ENCODE measurements around the gene CLIC4.

CLIC4 gene

GRCh38 chr1:24735156-24735508 lies 10.1 kb upstream of the CLIC4 start:
- DNase-seq (ENCODE audit: low spot score): no peak
- H3K4me3 ChIP-seq: no peak overlapping the region
- peak overlapping the region in 1 of 2 donors; percentile 66 for H3K27ac ChIP-seq
- no peak for TF ChIP-seq CTCF (IDR thresholded peaks at IDR 0.05)

- no peak for TF ChIP-seq CTCF (IDR thresholded peaks at IDR 0.05)
- DNase-seq (ENCODE audit: low spot score): no peak
- peak overlapping the region; percentile 52 to 66 for H3K27ac ChIP-seq
- peak overlapping the region; percentile 50 for H3K4me3 ChIP-seq
Measured at GRCh38 chr1:24735509-24736375, 9.5 kb upstream of the CLIC4 start.

- Histone ChIP-seq H3K27ac (no peak overlapping the region), H3K4me3 (no peak overlapping the region)
- no peak for TF ChIP-seq CTCF (IDR thresholded peaks at IDR 0.05)
- no peak for DNase-seq (ENCODE audit: low spot score)
Measured at GRCh38 chr1:24737368-24738117, 7.7 kb upstream of the CLIC4 start.

GRCh38 chr1:24739241-24739640 lies 6.0 kb upstream of the CLIC4 start:
- DNase-seq (ENCODE audit: low spot score): no peak
- no peak for TF ChIP-seq CTCF (IDR thresholded peaks at IDR 0.05)
- Histone ChIP-seq H3K27ac (no peak overlapping the region), H3K4me3 (no peak overlapping the region)

GRCh38 chr1:24742090-24742938 lies 2.9 kb upstream of the CLIC4 start:
- Histone ChIP-seq H3K4me3 (no peak overlapping the region), H3K27ac (peak overlapping the region in 1 of 2 donors; percentile 11)
- no peak for DNase-seq (ENCODE audit: low spot score)
- no peak for TF ChIP-seq CTCF (IDR thresholded peaks at IDR 0.05)

GRCh38 chr1:24743404-24744211 lies 1.6 kb upstream of the CLIC4 start:
- Histone ChIP-seq H3K4me3 (peak overlapping the region; percentile 25), H3K27ac (peak overlapping the region; percentile 20 to 78)
- DNase-seq (ENCODE audit: low spot score): no peak
- no peak for TF ChIP-seq CTCF (IDR thresholded peaks at IDR 0.05)

Measured in coronary artery (tissue), 2 donors.